Dendritic cell treated with granulocyte-macrophage colony-stimulating factor and Interleukin-4, amounts not matched to agents 40 ng/mL and 50 ng/mL, for 4 days (primary cell): Measurements from ENCODE around the gene MLST8.
A peak's percentile ranks its signal among the peaks of the same experiment; 100 is the strongest.

ENCODE experiments used
- H3K27ac Mint-ChIP-seq: one replicate; pipeline ENCODE4 v1.8.0; 2022; ENCODE audit warnings: mild to moderate bottlenecking, mixed read lengths
- H3K27me3 Mint-ChIP-seq: one replicate; pipeline ENCODE4 v1.8.0; 2022; ENCODE audit warnings: mild to moderate bottlenecking, mixed read lengths
- H3K36me3 Mint-ChIP-seq: one replicate; pipeline ENCODE4 v1.8.0; 2022; ENCODE audit warnings: low read depth, mixed read lengths
- H3K4me1 Mint-ChIP-seq: one replicate; pipeline ENCODE4 v1.8.0; 2022; ENCODE audit warnings: low read depth, mixed read lengths
- H3K4me3 Mint-ChIP-seq: one replicate; pipeline ENCODE4 v1.8.0; 2022; ENCODE audit warnings: mild to moderate bottlenecking, moderate library complexity, mixed read lengths
- H3K9me3 Mint-ChIP-seq: one replicate; pipeline ENCODE4 v1.8.0; 2022; ENCODE audit warnings: mixed read lengths
- intact Hi-C: fragments of 100-400 bp; cut with micrococcal nuclease; formaldehyde crosslinking; loops from one replicate; pipeline ENCODE4 v1.15.0; 2022

MLST8 gene, protein sequence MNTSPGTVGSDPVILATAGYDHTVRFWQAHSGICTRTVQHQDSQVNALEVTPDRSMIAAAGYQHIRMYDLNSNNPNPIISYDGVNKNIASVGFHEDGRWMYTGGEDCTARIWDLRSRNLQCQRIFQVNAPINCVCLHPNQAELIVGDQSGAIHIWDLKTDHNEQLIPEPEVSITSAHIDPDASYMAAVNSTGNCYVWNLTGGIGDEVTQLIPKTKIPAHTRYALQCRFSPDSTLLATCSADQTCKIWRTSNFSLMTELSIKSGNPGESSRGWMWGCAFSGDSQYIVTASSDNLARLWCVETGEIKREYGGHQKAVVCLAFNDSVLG

DNA sequence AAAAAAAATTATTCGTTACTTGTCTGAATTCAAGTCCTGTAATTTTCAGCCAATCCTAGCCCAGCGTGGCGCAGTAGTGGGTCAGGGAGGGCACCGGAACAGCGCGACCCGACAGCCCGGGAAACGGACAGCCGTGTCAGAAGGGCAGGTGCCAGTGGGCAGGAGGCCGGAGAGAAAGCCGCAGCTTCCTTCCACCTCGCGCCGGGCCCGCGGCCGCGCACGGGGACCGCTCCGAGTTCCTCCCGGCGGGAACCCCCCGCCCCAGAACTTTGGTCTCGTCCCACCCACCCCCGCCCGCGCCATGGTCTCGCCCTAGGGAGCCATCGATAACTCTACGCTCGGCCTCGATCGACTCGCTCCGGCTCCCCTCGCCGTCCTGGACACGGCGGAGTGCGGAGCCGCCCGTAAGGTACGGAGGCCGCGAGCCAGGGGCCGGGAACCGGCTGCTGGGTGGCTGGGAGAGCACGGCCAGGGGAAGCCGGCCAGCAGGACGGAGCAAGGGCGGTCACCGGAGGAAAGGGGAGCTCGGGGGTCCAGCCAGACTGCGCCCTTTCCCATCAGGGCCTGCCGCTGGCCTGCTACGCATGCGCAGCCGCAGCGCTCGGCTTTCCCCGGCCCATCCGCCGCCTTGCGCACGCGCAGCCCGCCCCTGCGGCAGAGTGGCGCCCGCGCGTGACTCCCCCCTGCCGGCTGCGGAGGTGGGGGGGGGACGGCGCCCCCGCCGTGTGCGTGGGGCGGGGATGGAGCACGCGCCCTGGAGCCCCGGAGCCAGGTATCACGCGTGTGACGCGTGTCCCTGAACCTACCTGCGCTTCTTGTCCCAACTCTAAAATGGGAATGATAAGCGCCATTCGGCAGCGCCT, at the start of gene MLST8:
Gene MLST8 (plus strand): TSS at position 351 of the 863 bp plus-strand sequence. CDS start 632 bp downstream, outside the sequence.
- Mint-ChIP-seq H3K4me3 (peak within 1 kb of the TSS; percentile 85), H3K9me3 (no peaks in the 10 kb centered on the region), H3K36me3 (peaks cover 43% of the 10 kb centered on the region), H3K27ac (peak within 1 kb of the TSS; percentile 86), H3K27me3 (peaks cover 21% of the 10 kb centered on the region), H3K4me1 (peaks cover 47% of the 10 kb centered on the region)
- intact Hi-C loops, result loop anchor here (1.0 kb wide), 2 partner anchors 18 to 50 kb away; partner anchors contain the start of genes E4F1 and TRAF7

DNA sequence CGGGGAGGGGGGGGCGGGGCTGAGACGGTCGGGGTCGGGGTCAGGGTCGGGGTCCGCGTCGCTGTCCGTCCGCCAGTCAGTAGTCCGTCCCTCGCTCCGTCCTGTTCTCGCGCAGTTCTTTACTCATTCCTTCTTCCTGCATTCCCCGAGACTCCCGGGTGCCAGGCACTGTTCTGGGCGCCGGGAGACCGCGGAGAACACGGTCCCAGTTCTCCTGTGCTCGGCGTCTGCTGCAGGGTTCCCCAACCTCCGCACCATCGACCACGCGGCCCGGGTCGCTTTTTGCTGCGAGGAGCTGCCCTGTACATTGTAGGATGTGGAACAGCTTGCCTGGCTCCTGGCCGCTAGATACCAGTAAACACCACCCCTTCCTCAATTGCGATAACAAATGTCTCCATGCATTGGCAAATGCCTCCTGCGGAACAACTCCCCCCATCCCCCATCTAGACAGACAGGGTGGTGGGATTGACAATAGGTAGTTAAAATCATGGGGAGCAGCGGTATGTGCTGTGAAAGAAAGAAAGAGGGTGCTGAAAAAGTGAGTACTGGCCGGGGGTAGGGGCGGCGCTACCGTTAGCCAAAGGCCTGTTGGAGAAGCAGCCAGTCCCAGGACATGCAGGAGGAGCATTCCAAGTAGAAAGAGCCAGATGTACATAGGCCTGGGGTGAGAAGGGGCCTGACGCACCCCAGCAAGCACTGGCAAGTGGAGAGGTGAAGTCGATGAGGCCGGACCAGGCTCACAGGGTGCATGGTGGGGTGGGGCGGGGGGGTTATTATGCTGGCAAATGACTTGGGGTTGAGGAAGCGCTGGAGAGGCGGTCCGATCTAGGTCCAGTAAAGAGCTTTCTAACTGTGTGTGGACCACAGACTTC, 49.0 kb upstream of the MLST8 start:
- H3K27ac Mint-ChIP-seq, result peak overlapping the region; percentile 95
- peaks cover 10% of the 10 kb centered on the region for H3K27me3 Mint-ChIP-seq
- H3K9me3 Mint-ChIP-seq, result no peaks in the 10 kb centered on the region
- peak overlapping the region; percentile 99 for H3K4me3 Mint-ChIP-seq
- intact Hi-C loops, result loop anchor here (1.0 to 2.0 kb wide), 2 partner anchors 49 to 59 kb away; partner anchors contain the start of genes MLST8 and PGP
- peaks cover 71% of the 10 kb centered on the region for H3K36me3 Mint-ChIP-seq
- peaks cover 71% of the 10 kb centered on the region for H3K4me1 Mint-ChIP-seq

DNA sequence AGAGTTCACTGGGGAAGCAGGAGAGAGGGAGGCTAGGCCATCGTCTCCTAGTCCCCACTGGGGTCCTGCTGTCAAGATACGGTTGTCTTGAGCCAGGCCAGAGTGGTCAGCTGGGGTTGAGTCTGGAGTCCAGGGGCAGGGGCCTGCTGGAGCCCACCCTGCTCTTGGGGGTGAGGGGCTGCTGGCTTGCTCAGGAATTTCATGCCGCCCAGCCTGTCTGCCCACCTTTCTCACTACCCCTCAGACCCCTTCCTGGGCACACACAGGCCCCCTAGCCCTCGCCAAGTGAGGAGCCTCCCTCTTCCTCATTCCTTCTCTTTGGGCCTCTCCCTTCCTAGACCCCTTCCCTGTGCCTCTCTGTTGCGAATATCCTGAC, 48.4 kb upstream of the MLST8 start:
- Mint-ChIP-seq H3K9me3 (no peaks in the 10 kb centered on the region), H3K4me1 (peaks cover 67% of the 10 kb centered on the region), H3K27me3 (peaks cover 4% of the 10 kb centered on the region), H3K36me3 (peaks cover 71% of the 10 kb centered on the region), H3K27ac (peak overlapping the region; percentile 95), H3K4me3 (peak overlapping the region; percentile 99)
- intact Hi-C loops, result no loop called here

DNA sequence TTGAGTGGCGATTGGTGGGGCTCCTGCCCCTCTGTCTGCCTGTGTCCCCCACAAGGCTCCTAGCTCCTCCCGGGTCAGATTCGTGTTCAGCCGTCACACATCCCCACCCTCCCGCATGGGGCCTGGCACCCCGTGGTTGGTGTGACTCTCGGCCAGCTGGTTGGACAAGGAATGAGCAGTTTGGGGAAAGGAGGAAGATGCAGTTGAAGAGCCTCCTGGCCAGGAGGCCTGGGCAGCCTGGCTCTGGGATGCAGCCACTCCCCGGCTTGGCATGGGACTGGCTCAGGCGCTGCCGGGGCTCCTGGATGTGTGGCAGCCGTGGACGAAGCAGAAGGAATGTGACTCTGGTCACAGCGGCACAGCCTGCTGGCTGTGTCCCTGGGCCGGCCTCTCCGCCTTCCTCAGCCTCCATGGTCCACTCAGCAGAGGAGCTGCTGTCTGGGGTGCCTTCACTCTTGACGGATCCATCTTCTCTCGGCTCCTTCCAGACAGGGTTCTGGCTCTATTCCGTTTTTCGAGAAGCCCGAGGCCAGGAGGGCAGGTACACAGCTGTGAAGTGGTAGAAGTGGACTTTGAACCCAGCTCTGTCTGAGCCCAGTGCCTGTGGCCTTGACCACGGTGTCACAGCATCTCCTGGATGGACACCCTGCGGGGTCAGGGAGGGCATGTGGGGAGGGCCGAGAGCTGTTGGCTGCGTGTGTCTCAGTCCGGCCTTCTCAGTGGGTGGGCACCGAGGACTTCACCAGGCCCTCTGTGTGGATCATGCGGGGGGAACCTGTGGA, 47.6 kb upstream of the MLST8 start:
- intact Hi-C loops, result no loop called here
- H3K4me3 Mint-ChIP-seq, result peak overlapping the region; percentile 33
- H3K27me3 Mint-ChIP-seq, result peaks cover 1% of the 10 kb centered on the region
- peaks cover 68% of the 10 kb centered on the region for H3K4me1 Mint-ChIP-seq
- H3K36me3 Mint-ChIP-seq, result peaks cover 71% of the 10 kb centered on the region
- no peaks in the 10 kb centered on the region for H3K9me3 Mint-ChIP-seq
- H3K27ac Mint-ChIP-seq, result peak overlapping the region; percentile 50

DNA sequence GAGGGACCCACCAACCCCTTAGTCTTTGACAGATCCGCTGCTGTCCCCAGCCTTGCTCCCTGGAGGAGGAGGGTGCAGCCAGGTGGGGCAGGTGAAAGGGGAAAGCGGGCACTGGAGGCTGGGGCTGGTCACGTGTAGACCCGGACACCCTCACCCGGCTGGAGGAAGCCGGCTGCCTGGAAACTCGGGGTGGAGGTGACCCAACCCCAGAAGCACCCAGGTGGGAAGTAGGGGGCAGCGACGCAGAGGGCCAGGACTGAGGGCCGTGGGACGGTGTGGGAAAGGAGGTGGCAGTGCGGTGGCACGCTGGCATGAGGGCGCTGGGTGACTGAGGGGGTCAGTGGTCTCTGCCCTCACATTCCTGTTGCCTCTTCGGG, 47.0 kb upstream of the MLST8 start:
- Mint-ChIP-seq H3K27me3 (no peaks in the 10 kb centered on the region), H3K27ac (peak overlapping the region; percentile 50), H3K4me3 (no peak overlapping the region), H3K9me3 (no peaks in the 10 kb centered on the region), H3K4me1 (peaks cover 63% of the 10 kb centered on the region), H3K36me3 (peaks cover 71% of the 10 kb centered on the region)
- intact Hi-C loops, result no loop called here

DNA sequence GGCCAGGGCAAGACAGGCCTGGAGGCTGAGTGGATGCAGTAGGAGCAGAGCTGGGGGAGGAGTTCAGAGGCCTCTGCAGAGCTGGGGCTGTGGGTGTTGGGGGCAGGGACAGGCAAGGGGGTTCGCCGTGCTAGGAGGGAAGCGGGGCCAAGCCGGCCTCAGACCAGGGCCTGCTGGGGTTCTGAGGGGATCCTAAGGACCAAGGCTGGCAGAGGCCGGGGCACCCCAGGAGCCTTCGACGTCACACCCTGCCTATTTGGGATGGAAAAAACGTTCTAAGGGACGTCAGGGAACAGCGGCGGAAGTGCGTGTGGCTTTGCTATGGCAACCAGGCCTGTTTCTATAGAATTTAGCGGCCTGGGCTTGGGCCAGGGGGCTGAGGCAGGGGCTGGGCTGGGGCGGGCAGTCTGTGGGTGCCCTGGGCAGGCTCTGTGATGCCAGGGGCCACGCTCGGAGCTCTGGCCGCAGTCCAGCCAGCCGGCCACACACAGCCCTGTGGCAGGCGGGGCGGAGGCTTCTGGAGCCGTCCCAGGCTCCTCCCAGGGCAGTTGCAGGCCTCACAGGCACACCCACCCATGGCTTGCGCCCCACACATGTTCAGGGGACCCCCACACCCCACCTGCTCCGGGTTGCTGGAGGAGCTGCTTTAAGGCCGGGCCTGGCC, 45.9 kb upstream of the MLST8 start:
- no peak overlapping the region for H3K4me3 Mint-ChIP-seq
- peak overlapping the region; percentile 50 for H3K27ac Mint-ChIP-seq
- no peaks in the 10 kb centered on the region for H3K27me3 Mint-ChIP-seq
- intact Hi-C loops, result no loop called here
- H3K4me1 Mint-ChIP-seq, result peaks cover 52% of the 10 kb centered on the region
- no peaks in the 10 kb centered on the region for H3K9me3 Mint-ChIP-seq
- H3K36me3 Mint-ChIP-seq, result peaks cover 71% of the 10 kb centered on the region

DNA sequence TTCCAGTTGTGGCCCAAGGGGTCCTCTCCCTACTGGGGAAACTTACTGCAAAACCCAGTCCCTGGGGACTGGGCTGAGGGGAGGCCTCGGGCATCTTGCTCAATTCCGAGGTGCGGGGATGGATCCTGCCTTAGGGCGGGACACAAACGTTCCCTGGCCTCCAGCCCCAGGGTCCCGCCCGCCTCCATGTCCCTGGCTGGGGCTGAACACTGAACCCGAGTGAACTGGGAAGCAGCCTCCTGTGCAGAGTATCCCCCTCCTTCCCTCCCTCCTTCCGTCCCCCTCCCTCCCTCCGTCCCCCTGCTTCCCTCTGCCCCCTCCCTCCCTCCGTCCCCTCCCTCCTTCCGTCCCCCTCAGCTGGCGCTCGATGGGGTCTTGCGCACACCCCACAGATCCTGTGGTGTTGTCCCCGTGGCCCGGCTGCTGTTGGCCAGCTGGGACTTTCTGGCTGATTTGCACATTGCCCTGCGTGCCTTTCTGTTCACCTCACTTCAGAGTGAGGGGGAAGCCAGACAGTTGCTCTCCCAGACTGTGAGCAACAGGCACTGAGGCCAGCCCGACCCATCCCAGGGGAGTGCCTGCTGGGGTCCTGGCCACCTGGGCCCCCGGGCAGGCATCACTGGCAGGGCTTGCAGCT, 44.2 kb upstream of the MLST8 start:
- Mint-ChIP-seq H3K4me1 (peaks cover 50% of the 10 kb centered on the region), H3K9me3 (no peaks in the 10 kb centered on the region), H3K27me3 (no peaks in the 10 kb centered on the region), H3K4me3 (no peak overlapping the region), H3K36me3 (peaks cover 71% of the 10 kb centered on the region), H3K27ac (peak overlapping the region; percentile 17)
- intact Hi-C loops, result no loop called here

DNA sequence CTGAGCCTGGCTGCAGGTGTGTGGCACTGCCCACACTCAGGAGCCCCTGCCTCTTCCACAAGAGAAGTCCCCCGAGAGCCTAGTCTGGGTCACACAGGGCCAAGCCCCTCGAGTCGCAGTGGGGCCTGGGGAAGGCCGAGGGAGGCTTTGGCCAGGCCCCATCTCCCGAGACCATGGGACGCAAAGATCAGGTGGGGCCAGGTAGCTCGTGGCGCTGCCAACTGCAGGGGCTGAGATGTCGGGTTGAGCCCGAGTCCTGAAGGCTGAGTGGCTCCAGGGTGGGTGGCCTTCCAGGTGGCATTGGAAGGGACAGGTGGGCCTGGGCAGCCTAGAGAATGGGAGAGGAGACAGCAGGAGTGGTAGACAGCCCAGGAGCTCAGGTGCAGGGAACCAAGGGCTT, 43.3 kb upstream of the MLST8 start:
- H3K36me3 Mint-ChIP-seq, result peaks cover 75% of the 10 kb centered on the region
- H3K27ac Mint-ChIP-seq, result no peak overlapping the region
- H3K4me3 Mint-ChIP-seq, result no peak overlapping the region
- no peaks in the 10 kb centered on the region for H3K9me3 Mint-ChIP-seq
- intact Hi-C loops, result no loop called here
- H3K27me3 Mint-ChIP-seq, result no peaks in the 10 kb centered on the region
- peaks cover 41% of the 10 kb centered on the region for H3K4me1 Mint-ChIP-seq

DNA sequence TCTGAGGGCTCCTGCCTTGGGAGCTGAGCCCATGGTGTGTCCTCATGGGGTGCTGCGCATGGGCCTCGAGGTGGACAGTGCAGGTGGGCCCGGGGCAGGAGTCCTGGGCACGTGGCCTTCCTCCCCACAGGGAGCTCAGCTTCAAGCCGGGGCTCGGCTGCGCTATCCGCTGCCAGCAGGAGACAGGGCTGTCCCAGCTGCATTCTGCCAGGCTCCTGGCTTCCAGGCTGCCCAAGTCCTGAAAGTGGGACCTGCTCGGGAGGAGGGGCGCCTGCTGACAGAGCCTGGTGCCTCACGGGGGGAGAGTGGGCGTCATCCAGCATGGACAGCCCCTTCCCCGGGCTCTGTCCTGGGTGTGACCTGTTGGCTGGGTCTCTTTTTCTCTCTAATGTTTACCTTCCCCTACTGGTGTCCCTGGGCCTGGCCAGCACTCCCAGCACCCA, 42.6 kb upstream of the MLST8 start:
- Mint-ChIP-seq H3K36me3 (peaks cover 77% of the 10 kb centered on the region), H3K27ac (no peak overlapping the region), H3K4me3 (no peak overlapping the region), H3K27me3 (no peaks in the 10 kb centered on the region), H3K4me1 (peaks cover 33% of the 10 kb centered on the region), H3K9me3 (no peaks in the 10 kb centered on the region)
- intact Hi-C loops, result no loop called here

DNA sequence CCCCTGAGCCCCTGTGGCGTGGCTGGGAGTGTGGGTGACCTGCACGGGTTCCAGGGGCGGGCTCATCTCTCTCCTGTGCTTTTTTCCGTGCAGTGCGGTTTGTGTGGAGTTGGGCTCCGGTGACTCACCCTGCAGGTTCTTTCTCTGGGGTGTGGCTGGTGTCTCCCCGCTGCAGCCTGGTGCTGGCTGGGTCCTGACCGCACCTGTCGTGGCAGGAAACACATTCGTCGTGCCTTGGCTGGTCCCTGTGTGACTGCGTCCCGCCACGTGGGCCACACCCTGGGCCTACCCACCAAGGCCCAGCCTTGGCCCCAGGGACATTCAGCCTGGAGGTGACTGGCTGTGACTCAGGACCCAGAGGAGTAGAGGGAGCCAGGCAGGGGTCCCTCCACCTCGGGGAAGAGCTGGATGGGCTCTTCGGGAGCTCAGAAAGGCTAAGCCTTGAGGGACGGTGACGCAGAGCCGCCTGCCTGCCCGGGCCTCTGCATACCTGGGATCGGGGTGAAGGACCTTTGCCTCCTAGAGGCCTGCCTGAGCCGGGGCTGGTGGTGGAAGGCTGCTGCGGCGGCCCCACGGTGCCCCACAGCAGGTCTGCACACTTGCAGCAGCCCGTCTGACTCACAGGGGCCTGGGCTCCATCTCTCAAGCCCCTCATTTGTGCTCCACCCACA, 41.9 kb upstream of the MLST8 start:
- peaks cover 27% of the 10 kb centered on the region for H3K4me1 Mint-ChIP-seq
- H3K9me3 Mint-ChIP-seq, result no peaks in the 10 kb centered on the region
- H3K36me3 Mint-ChIP-seq, result peaks cover 77% of the 10 kb centered on the region
- no peaks in the 10 kb centered on the region for H3K27me3 Mint-ChIP-seq
- no peak overlapping the region for H3K4me3 Mint-ChIP-seq
- no peak overlapping the region for H3K27ac Mint-ChIP-seq
- intact Hi-C loops, result no loop called here

DNA sequence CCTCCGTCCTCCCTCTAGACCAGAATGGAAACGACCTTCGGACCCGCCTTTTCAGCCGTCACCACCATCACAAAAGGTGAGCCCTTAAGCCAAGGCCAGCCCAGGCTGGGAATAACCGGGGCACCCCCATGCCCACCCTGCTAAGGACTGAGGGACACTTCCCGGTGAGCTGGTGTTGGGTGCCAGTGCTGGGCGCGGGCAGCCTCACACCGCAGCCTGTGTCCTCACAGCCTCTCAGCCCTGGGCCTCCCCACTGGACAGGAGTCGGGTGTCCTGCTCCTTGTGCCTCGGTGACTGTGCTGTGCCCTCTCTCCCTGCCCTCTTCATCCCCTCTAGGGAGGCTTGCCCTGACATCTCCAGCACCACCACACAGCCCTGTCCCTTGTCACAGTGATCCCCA, 39.4 kb upstream of the MLST8 start:
- peaks cover 95% of the 10 kb centered on the region for H3K36me3 Mint-ChIP-seq
- H3K27me3 Mint-ChIP-seq, result no peaks in the 10 kb centered on the region
- no peak overlapping the region for H3K4me3 Mint-ChIP-seq
- intact Hi-C loops, result no loop called here
- H3K9me3 Mint-ChIP-seq, result no peaks in the 10 kb centered on the region
- no peak overlapping the region for H3K27ac Mint-ChIP-seq
- peaks cover 6% of the 10 kb centered on the region for H3K4me1 Mint-ChIP-seq
